NCI-H345 (cell line): ENCODE data around the gene LMNTD2.

Experiments
- DNase-seq: peaks from one replicate; lab custom pipeline; 2025; lab: John Stamatoyannopoulos, UW

Gene LMNTD2

GRCh38 chr11:560305-561147 is at the start of gene LMNTD2, which contains the start of gene RASSF7:
Gene LMNTD2 (minus strand): TSS chr11:560738. CDS start chr11:560716, 22 bp downstream.
Gene RASSF7 (plus strand): TSS chr11:560970. CDS start chr11:561769, 799 bp downstream.
- peak; percentile 96 for DNase-seq

GRCh38 chr11:609341-609811 is 48.8 kb upstream of the LMNTD2 start:
- no peak for DNase-seq

GRCh38 chr11:608791-609251 is 48.3 kb upstream of the LMNTD2 start:
- no peak for DNase-seq

- DNase-seq = no peak
Measured at GRCh38 chr11:607971-608659, 47.6 kb upstream of the LMNTD2 start.

- DNase-seq = no peak
Measured at GRCh38 chr11:607020-607780, 46.7 kb upstream of the LMNTD2 start.

GRCh38 chr11:606245-606644 is 45.7 kb upstream of the LMNTD2 start:
- DNase-seq = no peak

- no peak for DNase-seq
Measured at GRCh38 chr11:605286-606129, 45.0 kb upstream of the LMNTD2 start.

- no peak for DNase-seq
Measured at GRCh38 chr11:603154-603553, 42.6 kb upstream of the LMNTD2 start.

- no peak for DNase-seq
Measured at GRCh38 chr11:601573-602245, 41.2 kb upstream of the LMNTD2 start.

- no peak for DNase-seq
Measured at GRCh38 chr11:598005-598680, 37.6 kb upstream of the LMNTD2 start.

- DNase-seq = no peak
Measured at GRCh38 chr11:597166-597725, 36.7 kb upstream of the LMNTD2 start.

- DNase-seq = no peak
Measured at GRCh38 chr11:596374-596773, 35.8 kb upstream of the LMNTD2 start.

GRCh38 chr11:595400-595799 is 34.9 kb upstream of the LMNTD2 start:
- DNase-seq = no peak

GRCh38 chr11:593347-593746 is 32.8 kb upstream of the LMNTD2 start:
- DNase-seq = no peak

- no peak for DNase-seq
Measured at GRCh38 chr11:592918-593317, 32.4 kb upstream of the LMNTD2 start.

GRCh38 chr11:592501-592900 is 32.0 kb upstream of the LMNTD2 start:
- no peak for DNase-seq

- no peak for DNase-seq
Measured at GRCh38 chr11:590997-591396, 30.5 kb upstream of the LMNTD2 start.

GRCh38 chr11:589798-590197 is 29.3 kb upstream of the LMNTD2 start:
- DNase-seq = no peak

GRCh38 chr11:587978-588380 is 27.4 kb upstream of the LMNTD2 start:
- no peak for DNase-seq

GRCh38 chr11:587546-587945 is 27.0 kb upstream of the LMNTD2 start:
- DNase-seq = no peak
